Natural killer cell treated with Interleukin-12 subunit alpha and Interleukin-12 subunit beta and Interleukin-15 and Interleukin-18, amount 100 ng/mL, for 72 hours (primary cell): Measurements from ENCODE around the gene GPRC5C. TPM values are rescaled to one million over a fixed set of nuclear protein-coding genes. Genes with fewer than 3 reads are reported as not detected.

Source experiments
- ATAC-seq, 2 donors: fragments of 150-1000 bp; cut with Tn5 transposase in 1 of 2; sonication (Bioruptor Pico), chemical (Tn5 transposase) in 1 of 2; 2 replicates each; pipeline ENCODE4 v1.10.0; 2021
- DNase-seq: peaks from one replicate; pipeline ENCODE4 v3.0.0; 2022; ENCODE audit warnings: low spot score
- H3K27ac Mint-ChIP-seq, 2 donors: 1 replicate in 1 of 2; 2 replicates in 1 of 2; pipeline ENCODE4 v1.8.0; 2022; ENCODE audit warnings: mixed read lengths in 2 of 2, mild to moderate bottlenecking in 1 of 2, moderate library complexity in 1 of 2
- H3K27me3 Mint-ChIP-seq, 2 donors: 1 replicate in 1 of 2; 2 replicates in 1 of 2; pipeline ENCODE4 v1.8.0; 2022; ENCODE audit warnings: mixed read lengths in 2 of 2
- H3K36me3 Mint-ChIP-seq: one replicate; pipeline ENCODE4 v1.8.0; 2022; ENCODE audit warnings: mixed read lengths
- H3K4me1 Mint-ChIP-seq, 2 donors: 1 replicate in 1 of 2; 2 replicates in 1 of 2; pipeline ENCODE4 v1.8.0; 2022; ENCODE audit warnings: low read depth in 2 of 2, mixed read lengths in 2 of 2, mild to moderate bottlenecking in 1 of 2
- H3K4me3 Mint-ChIP-seq: one replicate; pipeline ENCODE4 v1.8.0; 2022; ENCODE audit warnings: mixed read lengths
- H3K9me3 Mint-ChIP-seq: 2 replicates; pipeline ENCODE4 v1.8.0; 2022; ENCODE audit warnings: mixed read lengths
- total RNA-seq, 2 donors: library from RNA; stranded (reverse); gene quantifications; one replicate each; pipeline ENCODE4 v1.2.3, GENCODE V29; 2022

GPRC5C gene
- total RNA-seq, 2 donors from 2014 or later: 0.25 TPM; not detected in 1

DNA sequence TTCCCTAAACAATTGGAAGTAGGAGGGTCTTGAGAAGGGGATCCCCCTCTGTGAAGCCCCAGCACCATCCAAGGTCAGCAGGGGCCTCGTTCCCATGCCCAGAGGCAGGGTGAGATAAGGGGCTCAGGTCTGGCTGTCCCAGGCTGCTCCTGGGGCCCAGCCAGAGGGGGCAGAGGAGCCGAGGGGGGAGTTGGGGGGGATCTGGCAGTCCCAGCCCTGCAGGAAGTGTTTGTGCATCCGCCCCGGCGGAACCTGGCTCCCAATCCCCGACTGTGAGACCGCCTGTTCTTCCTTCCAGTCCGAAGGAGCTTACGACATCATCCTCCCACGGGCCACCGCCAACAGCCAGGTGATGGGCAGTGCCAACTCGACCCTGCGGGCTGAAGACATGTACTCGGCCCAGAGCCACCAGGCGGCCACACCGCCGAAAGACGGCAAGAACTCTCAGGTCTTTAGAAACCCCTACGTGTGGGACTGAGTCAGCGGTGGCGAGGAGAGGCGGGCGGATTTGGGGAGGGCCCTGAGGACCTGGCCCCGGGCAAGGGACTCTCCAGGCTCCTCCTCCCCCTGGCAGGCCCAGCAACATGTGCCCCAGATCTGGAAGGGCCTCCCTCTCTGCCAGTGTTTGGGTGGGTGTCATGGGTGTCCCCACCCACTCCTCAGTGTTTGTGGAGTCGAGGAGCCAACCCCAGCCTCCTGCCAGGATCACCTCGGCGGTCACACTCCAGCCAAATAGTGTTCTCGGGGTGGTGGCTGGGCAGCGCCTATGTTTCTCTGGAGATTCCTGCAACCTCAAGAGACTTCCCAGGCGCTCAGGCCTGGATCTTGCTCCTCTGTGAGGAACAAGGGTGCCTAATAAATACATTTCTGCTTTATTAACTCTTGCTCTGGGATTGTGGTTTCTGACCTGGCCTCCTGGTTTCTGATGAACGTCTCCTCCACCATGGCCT is 14.9 kb downstream of the GPRC5C start:
- DNase-seq (no peak), ATAC-seq (peak; percentile 55 to 56)
- no peaks in the 10 kb centered on the region for H3K9me3 Mint-ChIP-seq
- H3K4me3 Mint-ChIP-seq: no peak overlapping the region
- no peaks in the 10 kb centered on the region for H3K27me3 Mint-ChIP-seq
- no peak overlapping the region for H3K27ac Mint-ChIP-seq
- H3K4me1 Mint-ChIP-seq: no peaks in the 10 kb centered on the region
- H3K36me3 Mint-ChIP-seq: no peaks in the 10 kb centered on the region

- Mint-ChIP-seq H3K36me3 (no peaks in the 10 kb centered on the region), H3K27me3 (no peaks in the 10 kb centered on the region), H3K4me3 (no peak overlapping the region), H3K9me3 (no peaks in the 10 kb centered on the region), H3K4me1 (peaks cover 0 to under 1% of the 10 kb centered on the region in 2 donors), H3K27ac (no peak overlapping the region)
- ATAC-seq (no peak), DNase-seq (no peak)
Observed at GRCh38 chr17:74447628-74448159, 15.8 kb downstream of the GPRC5C start.

DNA sequence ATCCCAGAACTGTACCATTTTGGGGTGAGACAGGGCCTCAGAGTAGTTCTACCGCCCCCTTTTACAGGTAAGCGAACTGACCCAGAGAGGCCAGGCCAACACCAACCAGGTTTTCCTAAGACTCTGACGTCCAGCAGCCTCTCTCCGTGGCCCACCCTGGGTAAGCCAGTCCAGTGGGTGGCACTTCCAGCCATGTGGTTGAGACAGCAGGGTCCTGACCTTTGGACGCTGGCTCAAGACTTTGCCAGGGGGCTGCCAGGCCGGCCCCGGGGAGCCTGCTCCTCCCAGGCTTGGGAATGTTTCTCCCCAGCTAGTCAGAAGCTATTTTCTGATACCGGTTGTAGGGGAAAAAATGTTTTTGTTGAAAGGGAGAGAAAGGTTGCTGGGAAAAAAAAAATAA is 16.9 kb downstream of the GPRC5C start:
- ATAC-seq (no peak), DNase-seq (no peak)
- H3K27ac Mint-ChIP-seq: no peak overlapping the region
- no peaks in the 10 kb centered on the region for H3K9me3 Mint-ChIP-seq
- H3K4me3 Mint-ChIP-seq: no peak overlapping the region
- no peaks in the 10 kb centered on the region for H3K36me3 Mint-ChIP-seq
- peaks cover 0 to 3% of the 10 kb centered on the region in 2 donors for H3K4me1 Mint-ChIP-seq
- no peaks in the 10 kb centered on the region for H3K27me3 Mint-ChIP-seq

GRCh38 chr17:74449306-74449705 is 17.4 kb downstream of the GPRC5C start:
- H3K4me3 Mint-ChIP-seq: no peak overlapping the region
- H3K4me1 Mint-ChIP-seq: peaks cover 0 to 3% of the 10 kb centered on the region in 2 donors
- H3K36me3 Mint-ChIP-seq: no peaks in the 10 kb centered on the region
- no peaks in the 10 kb centered on the region for H3K27me3 Mint-ChIP-seq
- no peaks in the 10 kb centered on the region for H3K9me3 Mint-ChIP-seq
- ATAC-seq (no peak), DNase-seq (no peak)
- H3K27ac Mint-ChIP-seq: no peak overlapping the region

DNA sequence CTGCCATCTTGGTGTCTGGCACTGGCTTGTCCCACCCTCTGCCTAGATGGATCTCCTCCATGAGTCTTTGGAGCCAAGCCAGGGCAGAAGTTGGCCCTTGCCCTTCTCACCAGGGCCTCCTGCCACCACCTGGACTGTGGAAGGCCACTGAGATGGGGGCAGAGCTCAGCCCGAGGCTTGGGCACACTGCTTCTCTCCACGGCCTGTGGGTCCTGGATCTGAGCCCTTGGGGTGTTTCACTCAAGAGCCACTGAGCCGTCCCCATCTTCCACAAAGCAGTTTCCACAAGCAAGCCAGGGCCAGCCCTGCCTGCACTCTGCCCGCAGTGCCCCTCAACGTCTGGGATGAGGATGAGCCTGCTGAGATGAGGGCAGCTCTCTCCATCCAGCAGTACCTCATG is 17.9 kb downstream of the GPRC5C start:
- Mint-ChIP-seq H3K36me3 (no peaks in the 10 kb centered on the region), H3K4me1 (peaks cover 0 to 3% of the 10 kb centered on the region in 2 donors), H3K4me3 (no peak overlapping the region), H3K27ac (peak overlapping the region in 1 of 2 donors; percentile 58), H3K9me3 (no peaks in the 10 kb centered on the region), H3K27me3 (no peaks in the 10 kb centered on the region)
- no peak for ATAC-seq
- no peak for DNase-seq

GRCh38 chr17:74450231-74450630 is 18.3 kb downstream of the GPRC5C start:
- ATAC-seq (no peak), DNase-seq (no peak)
- no peak overlapping the region for H3K27ac Mint-ChIP-seq
- peaks cover 0 to 3% of the 10 kb centered on the region in 2 donors for H3K4me1 Mint-ChIP-seq
- no peaks in the 10 kb centered on the region for H3K27me3 Mint-ChIP-seq
- no peaks in the 10 kb centered on the region for H3K9me3 Mint-ChIP-seq
- H3K36me3 Mint-ChIP-seq: no peaks in the 10 kb centered on the region
- H3K4me3 Mint-ChIP-seq: no peak overlapping the region

- no peaks in the 10 kb centered on the region for H3K27me3 Mint-ChIP-seq
- no peak overlapping the region for H3K27ac Mint-ChIP-seq
- H3K4me3 Mint-ChIP-seq: no peak overlapping the region
- H3K4me1 Mint-ChIP-seq: peaks cover 0 to 3% of the 10 kb centered on the region in 2 donors
- no peaks in the 10 kb centered on the region for H3K36me3 Mint-ChIP-seq
- ATAC-seq (no peak), DNase-seq (no peak)
- no peaks in the 10 kb centered on the region for H3K9me3 Mint-ChIP-seq
Observed at GRCh38 chr17:74450925-74451403, 19.1 kb downstream of the GPRC5C start.

GRCh38 chr17:74451557-74451956 is 19.7 kb downstream of the GPRC5C start:
- ATAC-seq (no peak), DNase-seq (no peak)
- no peaks in the 10 kb centered on the region for H3K9me3 Mint-ChIP-seq
- no peak overlapping the region for H3K27ac Mint-ChIP-seq
- H3K4me3 Mint-ChIP-seq: no peak overlapping the region
- H3K27me3 Mint-ChIP-seq: no peaks in the 10 kb centered on the region
- no peaks in the 10 kb centered on the region for H3K36me3 Mint-ChIP-seq
- peaks cover 0 to 3% of the 10 kb centered on the region in 2 donors for H3K4me1 Mint-ChIP-seq

DNA sequence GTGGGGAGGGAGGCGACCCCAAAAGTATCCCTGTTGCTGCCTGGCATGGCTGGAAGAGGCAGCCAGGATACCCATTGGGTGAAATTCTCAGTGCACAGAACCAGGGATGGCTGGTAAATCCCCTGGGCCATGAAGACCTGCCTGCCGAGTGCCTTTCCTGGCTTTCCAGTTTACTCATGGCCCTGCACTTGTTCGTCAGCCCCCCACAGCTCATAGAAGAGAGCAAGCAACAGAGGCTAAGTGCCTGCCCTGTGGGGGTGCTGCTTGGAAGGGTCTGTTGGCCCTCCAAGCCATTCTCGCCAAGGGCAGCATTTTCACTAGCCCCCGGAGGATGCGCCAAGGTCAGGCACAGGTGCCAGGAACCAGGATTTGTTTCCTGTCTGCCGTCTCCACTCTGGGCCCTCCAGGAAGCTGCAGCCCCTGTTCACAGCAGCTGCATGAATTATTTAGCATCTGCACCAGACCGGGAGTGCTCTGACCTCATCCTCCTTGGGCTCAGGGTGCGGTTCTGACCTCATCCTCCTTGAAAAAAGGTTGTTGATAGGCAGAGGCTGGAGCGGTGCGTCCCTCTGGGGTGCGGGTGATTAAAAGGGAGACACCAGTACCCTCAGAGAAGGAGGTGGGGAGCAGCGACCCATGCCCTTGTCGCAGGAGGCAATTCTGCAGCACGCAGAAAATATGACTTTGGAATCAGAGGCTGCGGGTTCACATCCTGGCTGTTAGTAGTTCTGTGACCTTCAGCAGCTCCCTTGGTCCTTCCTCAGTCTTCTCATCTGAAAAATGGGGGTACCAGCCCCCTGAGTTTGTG is 20.3 kb downstream of the GPRC5C start:
- H3K36me3 Mint-ChIP-seq: no peaks in the 10 kb centered on the region
- H3K4me3 Mint-ChIP-seq: peak overlapping the region; percentile 41
- H3K9me3 Mint-ChIP-seq: no peaks in the 10 kb centered on the region
- no peaks in the 10 kb centered on the region for H3K27me3 Mint-ChIP-seq
- no peak overlapping the region for H3K27ac Mint-ChIP-seq
- peaks cover 5 to 7% of the 10 kb centered on the region in 2 donors for H3K4me1 Mint-ChIP-seq
- DNase-seq (no peak), ATAC-seq (no peak)

DNA sequence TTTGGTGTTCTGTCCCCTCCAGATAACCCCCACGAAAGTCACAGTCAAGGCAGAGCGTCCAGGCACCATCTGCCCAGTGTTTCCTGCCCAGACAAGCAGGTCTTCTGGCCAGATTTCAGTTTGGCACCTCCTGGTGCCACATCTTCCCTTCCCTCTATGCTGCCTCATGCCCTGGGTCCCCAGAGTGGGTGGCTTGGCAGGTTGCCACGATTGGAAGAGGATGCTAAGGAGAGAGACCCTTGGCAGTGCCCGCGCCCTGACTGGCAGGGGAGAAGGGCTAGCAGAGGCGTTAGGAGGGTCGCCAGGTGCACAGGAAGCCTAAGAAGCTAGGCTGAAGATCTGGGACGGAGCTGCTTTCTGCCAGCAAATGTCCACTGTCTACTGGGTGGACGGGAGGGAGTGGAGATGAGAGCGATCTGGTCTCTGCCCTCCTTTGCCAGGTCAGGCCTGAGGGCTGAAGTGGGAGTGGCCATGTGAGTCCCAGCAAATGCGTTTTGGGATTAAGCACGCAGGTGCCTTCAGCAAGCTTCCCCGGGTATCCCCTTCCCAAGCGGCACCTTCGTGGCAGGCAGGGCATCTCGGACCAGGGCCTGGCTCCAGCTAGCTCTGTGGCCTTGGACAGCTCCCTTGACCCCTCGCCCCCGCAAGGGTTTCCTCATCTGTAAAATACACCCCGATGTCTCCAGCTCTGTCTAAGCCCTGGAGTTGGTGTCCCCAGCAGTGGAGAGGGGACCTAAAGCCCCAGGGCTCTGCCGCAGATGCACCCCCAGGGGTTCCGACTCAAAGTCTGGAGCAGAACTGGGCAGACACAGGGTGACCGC is 21.2 kb downstream of the GPRC5C start:
- H3K4me3 Mint-ChIP-seq: peak overlapping the region; percentile 41
- H3K27ac Mint-ChIP-seq: no peak overlapping the region
- no peak for ATAC-seq
- H3K4me1 Mint-ChIP-seq: peaks cover 9 to 13% of the 10 kb centered on the region in 2 donors
- H3K27me3 Mint-ChIP-seq: no peaks in the 10 kb centered on the region
- DNase-seq: no peak
- no peaks in the 10 kb centered on the region for H3K9me3 Mint-ChIP-seq
- no peaks in the 10 kb centered on the region for H3K36me3 Mint-ChIP-seq

- H3K27ac Mint-ChIP-seq: no peak overlapping the region
- no peaks in the 10 kb centered on the region for H3K27me3 Mint-ChIP-seq
- no peaks in the 10 kb centered on the region for H3K9me3 Mint-ChIP-seq
- DNase-seq (no peak), ATAC-seq (peak; percentile 96 to 97)
- H3K4me3 Mint-ChIP-seq: peak overlapping the region; percentile 20
- H3K36me3 Mint-ChIP-seq: no peaks in the 10 kb centered on the region
- H3K4me1 Mint-ChIP-seq: peaks cover 13 to 15% of the 10 kb centered on the region in 2 donors
Observed at GRCh38 chr17:74453665-74454196, 21.8 kb downstream of the GPRC5C start.

DNA sequence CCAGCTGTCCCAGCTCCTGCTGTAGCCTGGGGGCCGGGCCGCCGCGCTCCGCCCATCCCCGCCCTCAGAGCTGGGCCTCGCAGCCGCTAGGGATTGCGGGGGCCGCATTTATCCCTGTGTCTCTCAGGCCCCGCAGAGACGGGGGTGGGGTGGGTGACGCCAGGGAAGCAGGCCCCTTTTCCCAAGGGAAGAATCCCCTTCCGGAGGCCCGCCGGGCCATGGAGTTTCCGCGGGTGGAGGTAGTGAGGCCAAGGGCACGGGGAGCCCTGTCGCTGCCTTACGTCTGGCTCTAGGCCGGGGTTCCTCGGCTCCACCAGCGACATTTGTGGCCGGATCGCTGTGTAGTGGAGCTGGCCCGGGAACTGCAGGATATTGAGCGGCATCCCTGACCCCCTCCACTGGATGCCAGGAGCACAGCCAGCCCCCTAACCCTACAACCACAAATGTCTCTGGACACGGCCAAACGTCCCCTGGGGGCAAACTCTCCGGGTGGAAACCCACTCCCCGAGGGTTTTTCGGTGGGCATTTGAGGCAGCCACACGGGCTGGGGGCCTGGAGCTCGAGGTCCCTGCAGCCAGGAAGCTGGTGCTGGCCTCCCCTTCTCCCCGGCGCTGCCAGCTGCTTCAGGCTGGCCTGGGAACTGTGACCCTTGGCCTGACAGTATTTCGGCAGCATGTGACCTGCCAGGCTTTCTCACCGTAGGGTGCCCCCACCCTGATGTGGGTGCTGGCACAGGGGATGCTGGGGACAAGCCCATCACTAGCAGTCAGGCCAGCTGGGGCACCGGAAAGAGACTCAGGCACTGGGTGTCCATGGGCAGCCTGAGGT is 22.5 kb downstream of the GPRC5C start:
- Mint-ChIP-seq H3K9me3 (no peaks in the 10 kb centered on the region), H3K4me3 (peak overlapping the region; percentile 15), H3K27ac (no peak overlapping the region), H3K27me3 (no peaks in the 10 kb centered on the region), H3K36me3 (no peaks in the 10 kb centered on the region), H3K4me1 (peaks cover 13 to 15% of the 10 kb centered on the region in 2 donors)
- peak in 1 of 2 donors; percentile 22 for ATAC-seq
- DNase-seq: peak; percentile 85
